HT-29 (cell line): ENCODE measurements around the gene WDR47. TPM values are rescaled to one million over a fixed set of nuclear protein-coding genes. Genes with fewer than 3 reads are reported as not detected.

Source experiments
- DNase-seq: peaks from one replicate; pipeline ENCODE4 v3.0.0-alpha.2; 2015; ENCODE audit warnings: low spot score
- total RNA-seq: library from RNA; depleted of rRNA; stranded (reverse); fragments of >200 nt; shearing (Covaris generic); gene quantifications from 2 replicates; pipeline ENCODE4 v1.2.3, GENCODE V29; 2014; rRNA removed

Gene WDR47
- 1.8 and 2.4 TPM in 2 replicates for total RNA-seq

GRCh38 chr1:109041621-109042468 is at the start of gene WDR47:
Gene WDR47, minus strand, starts transcription at chr1:109042102. Its CDS starts 18,590 bp downstream, at chr1:109023512.
- peak; percentile 94 for DNase-seq

GRCh38 chr1:109091078-109091838 is 49.4 kb upstream of the WDR47 start:
- DNase-seq: peak; percentile 65

GRCh38 chr1:109090196-109091077 is 48.5 kb upstream of the WDR47 start, which contains the start of gene TMEM167B:
Gene TMEM167B, plus strand, starts transcription at chr1:109090764. Its CDS starts 109 bp downstream, at chr1:109090873.
- peak; percentile 94 for DNase-seq

GRCh38 chr1:109089242-109090015 is 47.5 kb upstream of the WDR47 start:
- DNase-seq: peak; percentile 90

- DNase-seq: no peak
Measured at GRCh38 chr1:109084563-109085517, 42.9 kb upstream of the WDR47 start.

GRCh38 chr1:109083923-109084322 is 42.0 kb upstream of the WDR47 start:
- DNase-seq: no peak

GRCh38 chr1:109083501-109083900 is 41.6 kb upstream of the WDR47 start:
- DNase-seq: no peak

- no peak for DNase-seq
Measured at GRCh38 chr1:109080441-109081082, 38.7 kb upstream of the WDR47 start.

- no peak for DNase-seq
Measured at GRCh38 chr1:109079240-109079622, 37.3 kb upstream of the WDR47 start.

GRCh38 chr1:109078317-109078716 is 36.4 kb upstream of the WDR47 start:
- no peak for DNase-seq

GRCh38 chr1:109075531-109076490 is 33.9 kb upstream of the WDR47 start, which contains the start of gene TAF13:
Gene TAF13, minus strand, starts transcription at chr1:109076003. Its CDS starts 56 bp downstream, at chr1:109075947.
- DNase-seq: peak; percentile 92

- DNase-seq: no peak
Measured at GRCh38 chr1:109069294-109069693, 27.4 kb upstream of the WDR47 start.

GRCh38 chr1:109067883-109068282 is 26.0 kb upstream of the WDR47 start:
- no peak for DNase-seq

- no peak for DNase-seq
Measured at GRCh38 chr1:109065137-109065536, 23.2 kb upstream of the WDR47 start.

- no peak for DNase-seq
Measured at GRCh38 chr1:109061183-109061582, 19.3 kb upstream of the WDR47 start.

- DNase-seq: no peak
Measured at GRCh38 chr1:109060707-109061106, 18.8 kb upstream of the WDR47 start.

GRCh38 chr1:109059026-109059425 is 17.1 kb upstream of the WDR47 start:
- no peak for DNase-seq

GRCh38 chr1:109056064-109056463 is 14.2 kb upstream of the WDR47 start:
- DNase-seq: no peak
